ENCODE results near the gene INSC.

GRCh38 chr11:15157606-15158137, 42.9 kb downstream of the INSC start:
- TF ChIP-seq, protein P1, sequence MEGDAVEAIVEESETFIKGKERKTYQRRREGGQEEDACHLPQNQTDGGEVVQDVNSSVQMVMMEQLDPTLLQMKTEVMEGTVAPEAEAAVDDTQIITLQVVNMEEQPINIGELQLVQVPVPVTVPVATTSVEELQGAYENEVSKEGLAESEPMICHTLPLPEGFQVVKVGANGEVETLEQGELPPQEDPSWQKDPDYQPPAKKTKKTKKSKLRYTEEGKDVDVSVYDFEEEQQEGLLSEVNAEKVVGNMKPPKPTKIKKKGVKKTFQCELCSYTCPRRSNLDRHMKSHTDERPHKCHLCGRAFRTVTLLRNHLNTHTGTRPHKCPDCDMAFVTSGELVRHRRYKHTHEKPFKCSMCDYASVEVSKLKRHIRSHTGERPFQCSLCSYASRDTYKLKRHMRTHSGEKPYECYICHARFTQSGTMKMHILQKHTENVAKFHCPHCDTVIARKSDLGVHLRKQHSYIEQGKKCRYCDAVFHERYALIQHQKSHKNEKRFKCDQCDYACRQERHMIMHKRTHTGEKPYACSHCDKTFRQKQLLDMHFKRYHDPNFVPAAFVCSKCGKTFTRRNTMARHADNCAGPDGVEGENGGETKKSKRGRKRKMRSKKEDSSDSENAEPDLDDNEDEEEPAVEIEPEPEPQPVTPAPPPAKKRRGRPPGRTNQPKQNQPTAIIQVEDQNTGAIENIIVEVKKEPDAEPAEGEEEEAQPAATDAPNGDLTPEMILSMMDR (IDR thresholded peaks at IDR 0.05), result no peak
- no peak for TF ChIP-seq POLR2A (IDR thresholded peaks at IDR 0.05)
